Astrocyte (in vitro differentiated cells and primary cell): Measurements from ENCODE around the gene FBXO31. TPM values are rescaled to one million over a fixed set of nuclear protein-coding genes. Genes with fewer than 3 reads are reported as not detected.

Experiments
- DNase-seq: peaks from one replicate; pipeline ENCODE4 v3.0.0-alpha.2; 2010; ENCODE audit warnings: low read depth
- FAIRE-seq: peaks from 2 replicates; lab custom pipeline; 2011; peaks lifted over from hg19 to GRCh38; lab: Jason Lieb, UNC
- H2AFZ ChIP-seq: 2 replicates; pipeline ENCODE4 v1.6.0; 2012; ENCODE audit warnings: low read depth, low read length, inconsistent platforms
- H3K27ac ChIP-seq: 2 replicates; pipeline ENCODE4 v1.5.1; 2011; ENCODE audit warnings: low read depth, low read length, inconsistent platforms
- H3K27me3 ChIP-seq: 2 replicates; pipeline ENCODE4 v1.6.0; 2011; ENCODE audit warnings: low read length, inconsistent platforms; ENCODE audit not compliant: insufficient read depth
- H3K36me3 ChIP-seq: 2 replicates; pipeline ENCODE4 v1.5.1; 2011; ENCODE audit warnings: low read length, inconsistent platforms; ENCODE audit not compliant: insufficient read depth
- H3K4me1 ChIP-seq: 2 replicates; pipeline ENCODE4 v1.5.1; 2011; ENCODE audit warnings: low read length, inconsistent platforms; ENCODE audit not compliant: insufficient read depth
- H3K4me2 ChIP-seq: 2 replicates; pipeline ENCODE4 v1.6.0; 2012; ENCODE audit warnings: low read length, inconsistent platforms
- H3K4me3 ChIP-seq: 2 replicates; pipeline ENCODE4 v1.5.1; 2011; ENCODE audit warnings: low read depth, mild to moderate bottlenecking, low read length, inconsistent platforms; ENCODE audit not compliant: insufficient read depth
- H3K79me2 ChIP-seq: 2 replicates; pipeline ENCODE4 v1.6.0; 2012; ENCODE audit warnings: mild to moderate bottlenecking, low read length, inconsistent platforms; ENCODE audit not compliant: insufficient read depth
- H3K9ac ChIP-seq: 2 replicates; pipeline ENCODE4 v1.6.0; 2012; ENCODE audit warnings: mild to moderate bottlenecking, low read length, inconsistent platforms
- H3K9me3 ChIP-seq: 2 replicates; pipeline ENCODE4 v1.5.1; 2012; ENCODE audit warnings: low read depth, mild to moderate bottlenecking, low read length, inconsistent platforms; ENCODE audit not compliant: insufficient read depth
- H4K20me1 ChIP-seq: 2 replicates; pipeline ENCODE4 v1.6.0; 2012; ENCODE audit warnings: low read length, inconsistent platforms; ENCODE audit not compliant: insufficient read depth
- H3K27ac Mint-ChIP-seq: one replicate; pipeline ENCODE4 v1.8.0; 2021; ENCODE audit warnings: mild to moderate bottlenecking, mixed read lengths; ENCODE audit not compliant: unreplicated experiment
- H3K27me3 Mint-ChIP-seq: one replicate; pipeline ENCODE4 v1.8.0; 2021; ENCODE audit warnings: low read depth, mixed read lengths; ENCODE audit not compliant: unreplicated experiment
- H3K36me3 Mint-ChIP-seq: one replicate; pipeline ENCODE4 v1.8.0; 2021; ENCODE audit warnings: low read depth, mixed read lengths; ENCODE audit not compliant: unreplicated experiment
- H3K4me1 Mint-ChIP-seq: one replicate; pipeline ENCODE4 v1.8.0; 2021; ENCODE audit warnings: low read depth, mixed read lengths; ENCODE audit not compliant: unreplicated experiment
- H3K4me3 Mint-ChIP-seq: one replicate; pipeline ENCODE4 v1.8.0; 2021; ENCODE audit warnings: mild to moderate bottlenecking, moderate library complexity, mixed read lengths; ENCODE audit not compliant: unreplicated experiment
- H3K9me3 Mint-ChIP-seq: one replicate; pipeline ENCODE4 v1.8.0; 2021; ENCODE audit warnings: mild to moderate bottlenecking, mixed read lengths; ENCODE audit not compliant: unreplicated experiment
- EZH2 ChIP-seq: IDR thresholded peaks from 2 replicates; pipeline ENCODE4 v1.6.1; 2012; ENCODE audit warnings: mild to moderate bottlenecking, low read length, inconsistent platforms; ENCODE audit not compliant: insufficient read depth
- total RNA-seq: library from RNA; stranded (reverse); gene quantifications from 2 replicates; pipeline ENCODE4 v1.2.1, GENCODE V29; 2021
- TF ChIP-seq, protein P1 (sequence below): IDR thresholded peaks from 2 replicates; pipeline ENCODE4 v1.5.1; 2011; ENCODE audit warnings: low read depth, mild to moderate bottlenecking, inconsistent platforms, low read length, moderate library complexity; ENCODE audit not compliant: insufficient read depth

FBXO31 gene
- total RNA-seq, 1 donor from 2014 or later, result 34.9 TPM

DNA sequence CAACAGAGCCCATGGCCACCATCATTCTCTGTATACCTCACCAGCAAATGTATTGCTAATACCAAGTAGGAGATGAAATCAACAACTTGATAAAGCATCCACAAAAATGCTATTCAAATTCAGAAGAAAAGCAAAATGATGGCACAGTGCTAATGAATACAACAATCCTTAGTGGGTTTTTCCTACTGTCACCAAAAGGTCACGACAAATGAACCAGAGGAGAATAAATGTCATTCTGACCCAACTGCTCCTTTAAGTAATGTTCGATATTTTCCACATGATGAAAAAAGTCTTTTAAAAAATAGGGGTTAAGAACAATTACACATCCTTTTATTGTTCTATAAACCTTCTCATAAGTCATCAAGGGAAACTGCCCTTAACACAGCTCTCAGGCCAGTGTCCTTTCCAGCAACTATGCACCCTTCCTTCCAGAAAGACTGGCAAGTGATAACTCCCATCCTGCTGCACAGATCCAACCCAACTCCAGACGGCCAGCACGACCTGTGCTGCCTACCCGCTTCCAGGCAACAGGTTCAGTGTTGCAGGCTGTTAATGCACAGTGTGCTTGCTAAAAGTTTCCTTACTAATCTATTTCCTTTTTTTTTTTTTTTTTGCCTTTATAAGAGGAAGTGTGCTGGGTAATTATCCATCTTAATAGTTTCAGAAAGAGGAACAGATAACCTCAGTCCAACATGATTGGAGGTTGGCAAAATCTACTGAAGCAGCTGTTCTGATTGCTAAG, 15.4 kb downstream of the FBXO31 start:
- H3K79me2 ChIP-seq, result peaks cover 89% of the 10 kb centered on the region
- no peak overlapping the region for H3K27ac ChIP-seq
- peaks cover 88% of the 10 kb centered on the region for H4K20me1 ChIP-seq
- TF ChIP-seq, protein P1, sequence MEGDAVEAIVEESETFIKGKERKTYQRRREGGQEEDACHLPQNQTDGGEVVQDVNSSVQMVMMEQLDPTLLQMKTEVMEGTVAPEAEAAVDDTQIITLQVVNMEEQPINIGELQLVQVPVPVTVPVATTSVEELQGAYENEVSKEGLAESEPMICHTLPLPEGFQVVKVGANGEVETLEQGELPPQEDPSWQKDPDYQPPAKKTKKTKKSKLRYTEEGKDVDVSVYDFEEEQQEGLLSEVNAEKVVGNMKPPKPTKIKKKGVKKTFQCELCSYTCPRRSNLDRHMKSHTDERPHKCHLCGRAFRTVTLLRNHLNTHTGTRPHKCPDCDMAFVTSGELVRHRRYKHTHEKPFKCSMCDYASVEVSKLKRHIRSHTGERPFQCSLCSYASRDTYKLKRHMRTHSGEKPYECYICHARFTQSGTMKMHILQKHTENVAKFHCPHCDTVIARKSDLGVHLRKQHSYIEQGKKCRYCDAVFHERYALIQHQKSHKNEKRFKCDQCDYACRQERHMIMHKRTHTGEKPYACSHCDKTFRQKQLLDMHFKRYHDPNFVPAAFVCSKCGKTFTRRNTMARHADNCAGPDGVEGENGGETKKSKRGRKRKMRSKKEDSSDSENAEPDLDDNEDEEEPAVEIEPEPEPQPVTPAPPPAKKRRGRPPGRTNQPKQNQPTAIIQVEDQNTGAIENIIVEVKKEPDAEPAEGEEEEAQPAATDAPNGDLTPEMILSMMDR, result no peak
- H3K27ac Mint-ChIP-seq, result no peak overlapping the region
- no peak overlapping the region for H3K4me2 ChIP-seq
- no peak overlapping the region for H3K4me3 ChIP-seq
- no peaks in the 10 kb centered on the region for H3K27me3 ChIP-seq
- H2AFZ ChIP-seq, result no peak overlapping the region
- H3K4me3 Mint-ChIP-seq, result no peak overlapping the region
- H3K36me3 Mint-ChIP-seq, result peaks cover 4% of the 10 kb centered on the region
- no peaks in the 10 kb centered on the region for H3K27me3 Mint-ChIP-seq
- no peaks in the 10 kb centered on the region for H3K36me3 ChIP-seq
- no peak overlapping the region for H3K9ac ChIP-seq
- DNase-seq (no peak), FAIRE-seq (no peak)
- peaks cover 2% of the 10 kb centered on the region for H3K4me1 Mint-ChIP-seq
- no peaks in the 10 kb centered on the region for H3K9me3 ChIP-seq
- no peaks in the 10 kb centered on the region for H3K9me3 Mint-ChIP-seq
- H3K4me1 ChIP-seq, result no peaks in the 10 kb centered on the region

DNA sequence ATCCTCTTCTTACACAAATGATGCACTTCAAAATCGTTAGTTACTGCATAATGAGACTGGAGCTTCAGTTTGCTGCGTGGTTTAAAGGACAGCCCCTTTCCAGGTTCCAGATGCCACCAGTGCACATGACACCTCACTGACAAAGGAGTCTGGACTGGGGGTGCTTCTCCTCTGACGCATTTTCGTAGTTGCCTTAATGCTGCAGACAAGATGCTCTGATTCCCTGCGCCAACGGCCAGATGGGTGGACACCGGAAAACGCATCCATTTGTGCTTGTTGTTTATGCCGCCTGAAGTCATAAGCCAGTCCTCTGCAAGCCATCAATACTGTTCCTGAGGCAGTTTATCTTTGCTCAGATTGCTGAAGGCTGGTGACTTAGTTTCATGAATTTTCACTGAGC, 16.0 kb downstream of the FBXO31 start:
- H3K9me3 Mint-ChIP-seq, result no peaks in the 10 kb centered on the region
- H3K4me3 Mint-ChIP-seq, result no peak overlapping the region
- no peak for FAIRE-seq
- TF ChIP-seq EZH2, result no peak
- TF ChIP-seq, protein P1, result no peak
- no peak overlapping the region for H3K27ac ChIP-seq
- H3K27ac Mint-ChIP-seq, result no peak overlapping the region
- no peaks in the 10 kb centered on the region for H3K36me3 ChIP-seq
- H3K4me1 Mint-ChIP-seq, result peaks cover 2% of the 10 kb centered on the region
- H3K9me3 ChIP-seq, result no peaks in the 10 kb centered on the region
- DNase-seq, result no peak
- no peak overlapping the region for H3K9ac ChIP-seq
- H2AFZ ChIP-seq, result no peak overlapping the region
- no peak overlapping the region for H3K4me3 ChIP-seq
- no peaks in the 10 kb centered on the region for H3K27me3 ChIP-seq
- peaks cover 88% of the 10 kb centered on the region for H4K20me1 ChIP-seq
- no peak overlapping the region for H3K4me2 ChIP-seq
- no peaks in the 10 kb centered on the region for H3K27me3 Mint-ChIP-seq
- H3K79me2 ChIP-seq, result peaks cover 88% of the 10 kb centered on the region
- no peaks in the 10 kb centered on the region for H3K4me1 ChIP-seq
- peaks cover 4% of the 10 kb centered on the region for H3K36me3 Mint-ChIP-seq

DNA sequence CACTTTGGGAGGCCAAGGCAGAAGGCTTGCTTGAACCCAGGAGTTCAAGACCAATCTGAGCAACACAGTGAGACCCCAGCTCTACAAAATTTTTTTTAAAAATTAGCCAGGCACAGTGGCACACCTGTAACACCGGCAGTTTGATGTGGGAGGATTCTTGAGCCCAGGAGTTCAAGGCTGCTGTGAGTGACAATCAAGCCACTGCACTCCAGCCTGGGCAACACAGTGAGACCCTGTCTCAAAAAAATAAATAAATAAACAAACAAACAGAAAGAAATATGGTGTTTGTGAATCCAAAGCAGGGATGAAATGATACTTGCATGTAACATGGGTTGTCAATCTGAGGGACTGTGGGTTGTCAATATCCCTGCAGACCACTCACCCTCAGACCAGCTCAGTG, 16.6 kb downstream of the FBXO31 start:
- DNase-seq (no peak), FAIRE-seq (no peak)
- H3K27ac Mint-ChIP-seq, result no peak overlapping the region
- no peaks in the 10 kb centered on the region for H3K36me3 ChIP-seq
- H3K79me2 ChIP-seq, result peaks cover 85% of the 10 kb centered on the region
- no peaks in the 10 kb centered on the region for H3K9me3 Mint-ChIP-seq
- H3K9ac ChIP-seq, result no peak overlapping the region
- no peak overlapping the region for H2AFZ ChIP-seq
- no peak overlapping the region for H3K4me2 ChIP-seq
- peaks cover 85% of the 10 kb centered on the region for H4K20me1 ChIP-seq
- no peak overlapping the region for H3K4me3 Mint-ChIP-seq
- no peaks in the 10 kb centered on the region for H3K27me3 ChIP-seq
- H3K4me1 ChIP-seq, result no peaks in the 10 kb centered on the region
- H3K9me3 ChIP-seq, result no peaks in the 10 kb centered on the region
- H3K27ac ChIP-seq, result no peak overlapping the region
- H3K27me3 Mint-ChIP-seq, result no peaks in the 10 kb centered on the region
- TF ChIP-seq EZH2, result no peak
- TF ChIP-seq, protein P1, result no peak
- no peak overlapping the region for H3K4me3 ChIP-seq
- peaks cover 3% of the 10 kb centered on the region for H3K4me1 Mint-ChIP-seq
- H3K36me3 Mint-ChIP-seq, result peaks cover 5% of the 10 kb centered on the region
